DOHH2 (cell line): ENCODE results near the gene MRPL22.

Experiments used
- H3F3A ChIP-seq: fragments of 200-600 bp; sonication (generic), shearing (Covaris generic); 2 replicates; pipeline ENCODE4 v1.6.0; 2016; ENCODE audit warnings: antibody characterized with exemption, mild to moderate bottlenecking; ENCODE audit not compliant: control insufficient read depth, insufficient read depth
- H3K27ac ChIP-seq: fragments of 200-600 bp; sonication (generic); 2 replicates; pipeline ENCODE4 v1.5.1; 2014; ENCODE audit warnings: low read depth, mild to moderate bottlenecking, low read length, moderate library complexity
- H3K27me3 ChIP-seq: fragments of 200-600 bp; sonication (generic); 2 replicates; pipeline ENCODE4 v1.6.1; 2014; ENCODE audit warnings: mild to moderate bottlenecking, low read length, mixed read lengths; ENCODE audit not compliant: control insufficient read depth
- H3K36me3 ChIP-seq: fragments of 200-600 bp; sonication (generic); 2 replicates; pipeline ENCODE4 v1.6.1; 2014; ENCODE audit warnings: mild to moderate bottlenecking, low read length, moderate library complexity, mixed read lengths; ENCODE audit not compliant: control insufficient read depth
- H3K4me1 ChIP-seq: fragments of 200-600 bp; sonication (generic); 2 replicates; pipeline ENCODE4 v1.6.1; 2014; ENCODE audit warnings: mild to moderate bottlenecking, low read length, mixed read lengths; ENCODE audit not compliant: control insufficient read depth
- H3K4me2 ChIP-seq: fragments of 200-600 bp; sonication (generic); 2 replicates; pipeline ENCODE4 v1.6.0; 2014; ENCODE audit warnings: mild to moderate bottlenecking, low read length, moderate library complexity
- H3K4me3 ChIP-seq: fragments of 200-600 bp; sonication (generic); 2 replicates; pipeline ENCODE4 v1.5.1; 2014; ENCODE audit warnings: mild to moderate bottlenecking, low read length, mixed read lengths
- H3K79me2 ChIP-seq: fragments of 200-600 bp; sonication (generic); 2 replicates; pipeline ENCODE4 v1.6.1; 2014; ENCODE audit warnings: mild to moderate bottlenecking, low read length, mixed read lengths; ENCODE audit not compliant: control insufficient read depth
- H3K9me2 ChIP-seq: fragments of 200-600 bp; sonication (generic); replicated peaks from 2 replicates; pipeline ENCODE4 v1.6.1; 2014; ENCODE audit warnings: mild to moderate bottlenecking, low read length, mixed read lengths; ENCODE audit not compliant: control insufficient read depth
- H3K9me3 ChIP-seq: fragments of 200-600 bp; sonication (generic); 2 replicates; pipeline ENCODE4 v1.6.1; 2014; ENCODE audit warnings: antibody characterized with exemption, low read length, mixed read lengths; ENCODE audit not compliant: control insufficient read depth, insufficient read depth
- H4K20me1 ChIP-seq: fragments of 200-600 bp; sonication (generic); 2 replicates; pipeline ENCODE4 v1.6.0; 2014; ENCODE audit warnings: low read depth, mild to moderate bottlenecking, antibody characterized with exemption, low read length, moderate library complexity; ENCODE audit not compliant: control insufficient read depth, insufficient read depth
- EZH2phosphoT487 ChIP-seq: fragments of 200-600 bp; sonication (generic); IDR thresholded peaks from 2 replicates; pipeline ENCODE4 v1.6.1; 2017; ENCODE audit warnings: borderline replicate concordance, mild to moderate bottlenecking, antibody characterized with exemption, low read length, moderate library complexity, mixed read lengths
- TF ChIP-seq, protein P1 (sequence below): fragments of 200-600 bp; sonication (generic); IDR thresholded peaks from one replicate; pipeline ENCODE4 v1.5.1; 2014; ENCODE audit warnings: antibody characterized with exemption, mild to moderate bottlenecking, low read depth, low read length; ENCODE audit not compliant: poor library complexity, severe bottlenecking

The MRPL22 gene

DNA sequence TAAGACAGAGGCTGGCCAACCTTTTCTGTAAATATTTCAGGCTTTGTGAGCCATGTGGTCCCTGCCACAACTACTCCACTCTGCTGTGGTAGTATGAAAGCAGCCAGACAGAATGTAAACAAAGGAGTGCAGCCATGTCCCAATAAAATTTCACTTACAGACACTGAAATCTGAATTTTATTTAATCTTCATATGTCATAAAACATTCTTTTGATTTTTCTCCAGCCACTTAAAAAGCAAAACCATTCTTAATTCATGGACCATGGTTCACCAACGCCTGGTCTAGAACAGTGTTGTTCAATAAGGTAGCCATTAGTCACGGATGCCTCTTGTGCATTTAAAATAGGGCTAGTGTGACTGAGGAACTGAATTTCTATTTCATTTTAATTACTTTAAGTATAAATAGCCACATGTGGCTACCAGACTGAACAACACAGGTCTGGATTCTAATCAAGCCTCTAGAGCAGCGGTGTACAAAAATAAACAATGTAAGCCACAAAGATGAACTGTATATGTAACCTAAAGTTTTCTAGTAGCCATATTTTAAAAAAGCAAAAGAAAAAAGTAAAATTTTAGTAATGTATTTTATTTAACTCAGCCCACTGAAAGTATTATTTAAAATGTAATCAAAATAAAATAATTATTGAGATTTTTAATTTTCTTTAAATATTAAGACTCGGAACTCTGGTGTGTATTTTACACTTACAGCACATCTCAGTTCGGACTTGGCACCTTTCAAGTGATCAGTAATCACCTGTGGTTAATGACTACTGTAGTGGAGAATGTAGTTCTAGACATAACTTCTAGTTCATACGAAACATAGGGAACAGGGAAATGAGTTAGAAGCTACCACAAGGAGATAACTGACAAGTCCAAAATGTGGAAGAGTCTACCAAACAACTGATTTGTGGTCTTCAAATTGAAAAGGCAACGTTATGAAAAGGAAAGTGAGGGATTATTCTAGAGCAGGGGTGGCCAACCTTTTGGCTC is 17.1 kb upstream of the MRPL22 start:
- Histone ChIP-seq H3K4me3 (no peak overlapping the region), H3K4me2 (no peak overlapping the region), H3K9me2 (no peaks in the 10 kb centered on the region), H3F3A (0 out of 2 replicates have a peak, but pooled peaks cover 3% of the 10 kb centered on the region), H3K36me3 (peaks cover 74% of the 10 kb centered on the region), H3K4me1 (no peaks in the 10 kb centered on the region), H3K27ac (no peak overlapping the region), H3K27me3 (no peaks in the 10 kb centered on the region), H3K9me3 (no peaks in the 10 kb centered on the region), H3K79me2 (no peaks in the 10 kb centered on the region), H4K20me1 (no peaks in the 10 kb centered on the region)
- TF ChIP-seq EZH2phosphoT487, result no peak
- TF ChIP-seq, protein P1, sequence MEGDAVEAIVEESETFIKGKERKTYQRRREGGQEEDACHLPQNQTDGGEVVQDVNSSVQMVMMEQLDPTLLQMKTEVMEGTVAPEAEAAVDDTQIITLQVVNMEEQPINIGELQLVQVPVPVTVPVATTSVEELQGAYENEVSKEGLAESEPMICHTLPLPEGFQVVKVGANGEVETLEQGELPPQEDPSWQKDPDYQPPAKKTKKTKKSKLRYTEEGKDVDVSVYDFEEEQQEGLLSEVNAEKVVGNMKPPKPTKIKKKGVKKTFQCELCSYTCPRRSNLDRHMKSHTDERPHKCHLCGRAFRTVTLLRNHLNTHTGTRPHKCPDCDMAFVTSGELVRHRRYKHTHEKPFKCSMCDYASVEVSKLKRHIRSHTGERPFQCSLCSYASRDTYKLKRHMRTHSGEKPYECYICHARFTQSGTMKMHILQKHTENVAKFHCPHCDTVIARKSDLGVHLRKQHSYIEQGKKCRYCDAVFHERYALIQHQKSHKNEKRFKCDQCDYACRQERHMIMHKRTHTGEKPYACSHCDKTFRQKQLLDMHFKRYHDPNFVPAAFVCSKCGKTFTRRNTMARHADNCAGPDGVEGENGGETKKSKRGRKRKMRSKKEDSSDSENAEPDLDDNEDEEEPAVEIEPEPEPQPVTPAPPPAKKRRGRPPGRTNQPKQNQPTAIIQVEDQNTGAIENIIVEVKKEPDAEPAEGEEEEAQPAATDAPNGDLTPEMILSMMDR, result no peak

DNA sequence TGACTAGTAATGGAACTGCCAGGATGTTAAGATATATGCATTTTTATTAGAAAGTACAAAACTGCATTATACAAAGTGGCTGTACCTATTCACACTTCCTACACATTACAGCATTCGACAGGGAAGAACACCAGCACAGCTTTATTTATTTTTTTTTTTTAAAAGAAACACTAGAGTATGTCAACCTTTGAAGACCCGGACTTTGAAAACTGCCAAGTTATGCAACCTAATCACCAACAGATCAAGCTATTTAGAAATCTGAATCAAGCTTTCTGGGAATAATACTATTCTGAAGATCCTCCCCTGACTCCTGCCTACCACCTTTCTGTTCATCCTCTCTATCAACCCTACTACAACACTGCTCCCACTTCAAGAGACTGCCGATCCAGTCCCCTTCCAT is 7.3 kb upstream of the MRPL22 start:
- Histone ChIP-seq H3K36me3 (peaks cover 64% of the 10 kb centered on the region), H3K9me2 (no peaks in the 10 kb centered on the region), H3K4me1 (peaks cover 16% of the 10 kb centered on the region), H3K27me3 (no peaks in the 10 kb centered on the region), H3F3A (no peaks in the 10 kb centered on the region), H3K9me3 (no peaks in the 10 kb centered on the region), H4K20me1 (no peaks in the 10 kb centered on the region), H3K4me3 (no peak overlapping the region), H3K79me2 (peaks cover 46% of the 10 kb centered on the region), H3K4me2 (no peak overlapping the region), H3K27ac (no peak overlapping the region)
- TF ChIP-seq, protein P1, result no peak

DNA sequence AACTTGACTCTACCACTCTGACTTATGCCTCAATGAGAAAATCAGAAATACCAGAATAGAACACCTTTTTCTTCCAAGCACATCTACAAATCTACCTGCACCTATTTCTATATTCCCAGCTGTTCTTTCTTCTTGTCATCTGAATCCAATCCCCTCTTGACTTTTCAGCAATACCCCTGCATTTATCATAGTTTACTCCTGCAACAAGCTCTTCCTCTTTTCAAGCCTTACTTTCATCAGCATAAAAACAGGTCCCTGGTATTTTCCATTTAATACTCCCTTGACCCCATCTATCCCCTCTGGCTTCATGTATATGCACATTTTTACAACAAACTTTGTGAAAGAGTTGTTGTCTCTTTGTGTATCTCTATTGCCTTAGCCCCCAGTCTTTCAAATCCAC is 6.0 kb upstream of the MRPL22 start:
- Histone ChIP-seq H3K4me3 (no peak overlapping the region), H3K27ac (no peak overlapping the region), H3F3A (0 out of 2 replicates have a peak, but pooled peaks cover 5% of the 10 kb centered on the region), H3K9me2 (no peaks in the 10 kb centered on the region), H3K79me2 (peaks cover 46% of the 10 kb centered on the region), H4K20me1 (no peaks in the 10 kb centered on the region), H3K27me3 (no peaks in the 10 kb centered on the region), H3K9me3 (no peaks in the 10 kb centered on the region), H3K36me3 (peaks cover 54% of the 10 kb centered on the region), H3K4me2 (no peak overlapping the region), H3K4me1 (peaks cover 19% of the 10 kb centered on the region)
- TF ChIP-seq EZH2phosphoT487, result no peak
- TF ChIP-seq, protein P1, result no peak
